Putamen (tissue), 1 donor: ENCODE measurements around the gene RBM8A.
"Not testable (repeated sequence)": the region's sequence is repeated elsewhere in the genome, so short reads cannot be mapped to it uniquely, and the experiment has no call there.

Experiments used
- DNase-seq: peaks from one replicate; pipeline ENCODE4 v3.0.0-alpha.2; 2016; ENCODE audit warnings: low spot score

The RBM8A gene

GRCh38 chr1:145956361-145956760, 29.1 kb upstream of the RBM8A start:
- no peak for DNase-seq

- DNase-seq = no peak
These were observed 28.2 kb upstream of the RBM8A start for GRCh38 chr1:145955436-145955835.

GRCh38 chr1:145953861-145954260, 26.6 kb upstream of the RBM8A start:
- no peak for DNase-seq

- DNase-seq = no peak
These were observed 25.6 kb upstream of the RBM8A start for GRCh38 chr1:145952903-145953302.

- no peak for DNase-seq
These were observed 24.2 kb upstream of the RBM8A start for GRCh38 chr1:145951526-145951925.

GRCh38 chr1:145949219-145949618, 21.9 kb upstream of the RBM8A start:
- no peak for DNase-seq

GRCh38 chr1:145947551-145947950, 20.3 kb upstream of the RBM8A start:
- DNase-seq = no peak

GRCh38 chr1:145946477-145946986, 19.2 kb upstream of the RBM8A start:
- no peak for DNase-seq

GRCh38 chr1:145944532-145944931, 17.2 kb upstream of the RBM8A start:
- DNase-seq = no peak

GRCh38 chr1:145942871-145943270, 15.6 kb upstream of the RBM8A start:
- DNase-seq = no peak

- no peak for DNase-seq
These were observed 15.1 kb upstream of the RBM8A start for GRCh38 chr1:145942405-145942804.

- no peak for DNase-seq
These were observed 10.2 kb upstream of the RBM8A start for GRCh38 chr1:145937436-145937835.

- no peak for DNase-seq
These were observed 9.0 kb upstream of the RBM8A start for GRCh38 chr1:145936247-145936646.

GRCh38 chr1:145935708-145936107, 8.4 kb upstream of the RBM8A start:
- DNase-seq = no peak

GRCh38 chr1:145932522-145933009, 5.3 kb upstream of the RBM8A start:
- DNase-seq = not testable (repeated sequence)

- no peak for DNase-seq
These were observed 796 bp upstream of the RBM8A start for GRCh38 chr1:145927916-145928643.

GRCh38 chr1:145926686-145927062, 610 bp downstream of the RBM8A start:
- DNase-seq = no peak

GRCh38 chr1:145922266-145922665, 5.0 kb downstream of the RBM8A start:
- no peak for DNase-seq

- DNase-seq = not testable (repeated sequence)
These were observed 7.0 kb downstream of the RBM8A start for GRCh38 chr1:145920297-145920696.

GRCh38 chr1:145918992-145919939, 8.0 kb downstream of the RBM8A start:
- no peak for DNase-seq

- DNase-seq = peak; percentile 89
These were observed 8.9 kb downstream of the RBM8A start, which contains the start of gene PEX11B for GRCh38 chr1:145918144-145918991. Gene PEX11B, minus strand, starts transcription at chr1:145918717. Its CDS starts 29 bp downstream, at chr1:145918688.

- DNase-seq = no peak
These were observed 9.7 kb downstream of the RBM8A start for GRCh38 chr1:145917595-145917994.
